GM12878 (cell line): ENCODE results near the gene REN.

ENCODE experiments used
- JUND ChIP-seq: IDR thresholded peaks from 2 replicates; pipeline ENCODE4 v1.6.1; 2012; ENCODE audit warnings: low read depth, mild to moderate bottlenecking, low read length, improper control_type of control experiment, moderate library complexity
- NFYB ChIP-seq: IDR thresholded peaks from 2 replicates; pipeline ENCODE4 v1.6.1; 2011; ENCODE audit warnings: low read depth, mild to moderate bottlenecking, low read length, improper control_type of control experiment, moderate library complexity; ENCODE audit not compliant: insufficient read depth
- POLR2A ChIP-seq: IDR thresholded peaks from 2 replicates; pipeline ENCODE4 v1.6.1; 2011; ENCODE audit warnings: low read depth, mild to moderate bottlenecking, low read length
- POLR2AphosphoS5 ChIP-seq: IDR thresholded peaks from 2 replicates; pipeline ENCODE4 v1.6.1; 2011; ENCODE audit warnings: mild to moderate bottlenecking, low read length, inconsistent platforms
- SMC3 ChIP-seq: IDR thresholded peaks from 2 replicates; pipeline ENCODE4 v1.6.1; 2011; ENCODE audit warnings: low read length, improper control_type of control experiment, borderline replicate concordance
- TF ChIP-seq, protein P1 (sequence below), 3 experiments: IDR thresholded peaks in 2 of 3; conservative IDR thresholded peaks in 1 of 3; 2 replicates each; pipeline ENCODE4 v1.5.1; 2011; ENCODE audit warnings: low read depth in 3 of 3, low read length in 3 of 3, mild to moderate bottlenecking in 3 of 3, control low read depth in 2 of 3, moderate library complexity in 2 of 3, inconsistent platforms in 1 of 3, mixed read lengths in 1 of 3; ENCODE audit not compliant: control insufficient read depth in 2 of 3, insufficient read depth in 1 of 3; ENCODE audit errors: extremely low read depth in 1 of 3

DNA sequence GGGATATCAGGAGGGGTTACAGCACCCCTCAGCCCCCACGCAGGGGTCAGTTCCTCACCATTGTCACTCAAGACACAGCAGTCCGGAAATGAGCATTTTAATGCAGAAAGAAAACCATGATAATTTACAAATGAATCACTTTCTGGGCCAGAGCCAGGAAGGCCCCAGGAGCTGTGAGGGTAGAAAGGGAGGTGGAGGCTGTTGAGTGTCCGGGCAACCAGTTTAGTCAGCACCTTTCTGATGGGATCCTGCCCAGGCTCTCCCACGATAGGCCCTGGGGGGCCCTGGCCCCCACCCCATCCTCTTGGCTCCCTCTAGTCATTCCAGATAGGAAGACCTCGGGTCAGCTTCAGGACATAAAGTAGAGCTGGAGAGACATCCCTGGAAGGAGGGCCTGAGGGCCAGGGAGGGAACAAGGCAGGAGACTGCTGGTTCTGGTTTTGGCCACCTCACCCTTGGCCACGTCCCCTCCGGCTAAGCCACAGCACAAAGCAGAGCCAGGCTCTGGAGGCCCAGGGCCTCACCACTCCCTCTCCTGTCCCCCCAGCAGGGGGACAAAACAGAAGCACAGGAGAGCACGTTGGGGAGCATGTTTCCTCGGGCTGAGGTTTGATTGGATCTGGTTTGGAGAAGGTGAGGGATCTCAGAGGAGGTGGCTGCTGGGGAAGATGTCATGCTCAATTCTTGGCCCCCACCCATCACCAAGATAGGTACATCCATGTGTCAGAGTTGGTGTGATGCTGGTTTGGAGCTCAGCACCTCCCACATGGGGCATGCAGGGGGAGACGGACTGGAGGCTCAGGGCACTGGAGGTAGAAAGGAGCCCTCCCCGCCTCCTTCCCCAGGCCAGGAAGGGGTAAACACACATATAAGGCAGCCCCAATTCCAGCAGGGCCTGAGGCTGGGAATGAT, 34.9 kb downstream of the REN start:
- TF ChIP-seq JUND: no peak
- TF ChIP-seq SMC3: no peak
- TF ChIP-seq POLR2AphosphoS5: no peak
- no peak for TF ChIP-seq POLR2A
- TF ChIP-seq NFYB: no peak
- TF ChIP-seq, protein P1, sequence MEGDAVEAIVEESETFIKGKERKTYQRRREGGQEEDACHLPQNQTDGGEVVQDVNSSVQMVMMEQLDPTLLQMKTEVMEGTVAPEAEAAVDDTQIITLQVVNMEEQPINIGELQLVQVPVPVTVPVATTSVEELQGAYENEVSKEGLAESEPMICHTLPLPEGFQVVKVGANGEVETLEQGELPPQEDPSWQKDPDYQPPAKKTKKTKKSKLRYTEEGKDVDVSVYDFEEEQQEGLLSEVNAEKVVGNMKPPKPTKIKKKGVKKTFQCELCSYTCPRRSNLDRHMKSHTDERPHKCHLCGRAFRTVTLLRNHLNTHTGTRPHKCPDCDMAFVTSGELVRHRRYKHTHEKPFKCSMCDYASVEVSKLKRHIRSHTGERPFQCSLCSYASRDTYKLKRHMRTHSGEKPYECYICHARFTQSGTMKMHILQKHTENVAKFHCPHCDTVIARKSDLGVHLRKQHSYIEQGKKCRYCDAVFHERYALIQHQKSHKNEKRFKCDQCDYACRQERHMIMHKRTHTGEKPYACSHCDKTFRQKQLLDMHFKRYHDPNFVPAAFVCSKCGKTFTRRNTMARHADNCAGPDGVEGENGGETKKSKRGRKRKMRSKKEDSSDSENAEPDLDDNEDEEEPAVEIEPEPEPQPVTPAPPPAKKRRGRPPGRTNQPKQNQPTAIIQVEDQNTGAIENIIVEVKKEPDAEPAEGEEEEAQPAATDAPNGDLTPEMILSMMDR (IDR thresholded peaks at IDR 0.05 in 2 of 3, conservative IDR thresholded peaks at IDR 0.05 in 1 of 3; ENCODE audit: control insufficient read depth in 2 of 3, extremely low read depth in 1 of 3, insufficient read depth in 1 of 3, low read depth in 3 of 3, low read length in 3 of 3): no peak
